Activated naive CD4-positive, alpha-beta T cell treated with anti-CD3 and anti-CD28 coated beads, Interleukin-2, amount 50 U/mL, for 72 hours (primary cell): Measurements from ENCODE around the gene CFAP97D2. TPM values are rescaled to one million over a fixed set of nuclear protein-coding genes. Genes with fewer than 3 reads are reported as not detected.
"Not testable (repeated sequence)": the region's sequence is repeated elsewhere in the genome, so short reads cannot be mapped to it uniquely, and the experiment has no call there.

ENCODE experiments used
- ATAC-seq, 2 donors: fragments of 150-1000 bp; cut with Tn5 transposase; 2 replicates each; pipeline ENCODE4 v1.10.0; 2021; ENCODE audit warnings: mild to moderate bottlenecking in 2 of 2, moderate library complexity in 2 of 2
- DNase-seq, 2 donors: peaks; one replicate each; pipeline ENCODE4 v3.0.0; 2021 to 2022; ENCODE audit warnings: low spot score in 2 of 2
- H3K27ac Mint-ChIP-seq, 2 donors: one replicate each; pipeline ENCODE4 v1.8.0; 2022; ENCODE audit warnings: mild to moderate bottlenecking in 2 of 2, mixed read lengths in 2 of 2
- H3K36me3 Mint-ChIP-seq, 2 donors: one replicate each; pipeline ENCODE4 v1.8.0; 2022; ENCODE audit warnings: mixed read lengths in 2 of 2
- H3K9me3 Mint-ChIP-seq, 2 donors: one replicate each; pipeline ENCODE4 v1.8.0; 2022; ENCODE audit warnings: mixed read lengths in 2 of 2
- total RNA-seq, 2 donors: library from RNA; stranded (reverse); gene quantifications; one replicate each; pipeline ENCODE4 v1.2.3, GENCODE V29; 2022

CFAP97D2 gene
- total RNA-seq, 2 donors from 2014 or later: not detected

- H3K36me3 Mint-ChIP-seq: no peaks in the 10 kb centered on the region
Observed at GRCh38 chr13:114151565-114152284, 27.3 kb upstream of the CFAP97D2 start.

GRCh38 chr13:114152285-114152645 lies 26.8 kb upstream of the CFAP97D2 start:
- no peak for ATAC-seq
- Mint-ChIP-seq H3K9me3 (peaks cover 7% of the 10 kb centered on the region in 2 donors), H3K27ac (peak overlapping the region in 1 of 2 donors; percentile 50), H3K36me3 (no peaks in the 10 kb centered on the region)
- no peak for DNase-seq

More at GRCh38 chr13:114151565-114152284, 27.3 kb upstream of the CFAP97D2 start:
- DNase-seq (no peak), ATAC-seq (peak; percentile 9 to 14)
- Mint-ChIP-seq H3K27ac (peak overlapping the region in 1 of 2 donors; percentile 79), H3K9me3 (peaks cover 7% of the 10 kb centered on the region in 2 donors)

DNA sequence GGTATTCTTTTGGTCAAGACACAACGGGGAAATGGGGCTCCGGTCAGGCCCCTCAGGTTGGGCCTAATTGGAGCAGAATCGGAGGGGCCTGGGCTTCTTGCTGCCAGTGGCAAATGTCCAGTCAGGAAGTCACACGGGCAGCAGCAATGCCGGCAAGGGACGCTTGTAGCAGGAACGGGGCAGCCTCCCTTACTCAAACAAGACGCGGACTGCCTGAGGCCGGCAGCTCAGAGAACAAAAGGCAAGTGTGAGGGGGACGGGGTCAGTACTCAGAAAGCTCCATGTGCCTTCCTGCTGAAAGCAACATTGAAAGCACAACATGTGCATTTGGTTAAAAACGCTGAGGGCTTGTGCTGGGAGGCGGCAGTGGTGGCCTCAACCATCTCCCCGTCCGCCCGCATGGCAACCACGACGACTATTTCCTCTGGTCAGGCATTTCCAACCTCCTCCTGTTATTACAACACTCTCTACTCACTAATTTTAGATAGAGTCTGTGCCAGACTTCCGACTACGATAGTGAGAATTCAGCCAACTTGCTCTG lies 26.2 kb upstream of the CFAP97D2 start:
- H3K36me3 Mint-ChIP-seq: no peaks in the 10 kb centered on the region
- peaks cover 7% of the 10 kb centered on the region in 2 donors for H3K9me3 Mint-ChIP-seq
- DNase-seq (no peak), ATAC-seq (no peak)
- no peak overlapping the region for H3K27ac Mint-ChIP-seq

DNA sequence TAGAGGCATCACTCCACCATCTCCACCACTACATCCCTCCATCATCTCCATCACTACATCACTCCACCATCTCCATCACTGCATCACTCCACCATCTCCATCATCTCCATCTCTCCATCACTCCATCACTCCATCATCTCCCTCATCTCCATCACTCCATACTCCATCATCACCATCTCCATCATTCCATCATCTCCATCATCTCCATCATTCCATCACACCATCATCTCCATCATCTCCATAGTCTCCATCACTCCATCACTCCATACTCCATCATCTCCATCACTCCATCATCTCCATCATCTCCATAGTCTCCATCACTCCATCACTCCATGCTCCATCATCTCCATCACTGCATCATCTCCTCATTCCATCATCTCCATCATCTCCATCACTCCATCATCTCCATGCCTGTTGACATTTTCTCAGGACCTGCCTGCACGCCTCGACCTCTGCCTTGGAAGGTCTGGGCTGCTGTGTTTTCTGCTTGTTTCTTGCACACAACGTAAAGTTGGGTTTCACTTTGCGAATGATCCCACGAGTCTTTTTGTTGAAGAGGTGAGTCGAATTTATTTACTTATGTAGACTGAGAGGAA lies 25.5 kb upstream of the CFAP97D2 start:
- Mint-ChIP-seq H3K9me3 (peaks cover 7% of the 10 kb centered on the region in 2 donors), H3K27ac (no peak overlapping the region), H3K36me3 (no peaks in the 10 kb centered on the region)
- ATAC-seq (no peak), DNase-seq (no peak)

DNA sequence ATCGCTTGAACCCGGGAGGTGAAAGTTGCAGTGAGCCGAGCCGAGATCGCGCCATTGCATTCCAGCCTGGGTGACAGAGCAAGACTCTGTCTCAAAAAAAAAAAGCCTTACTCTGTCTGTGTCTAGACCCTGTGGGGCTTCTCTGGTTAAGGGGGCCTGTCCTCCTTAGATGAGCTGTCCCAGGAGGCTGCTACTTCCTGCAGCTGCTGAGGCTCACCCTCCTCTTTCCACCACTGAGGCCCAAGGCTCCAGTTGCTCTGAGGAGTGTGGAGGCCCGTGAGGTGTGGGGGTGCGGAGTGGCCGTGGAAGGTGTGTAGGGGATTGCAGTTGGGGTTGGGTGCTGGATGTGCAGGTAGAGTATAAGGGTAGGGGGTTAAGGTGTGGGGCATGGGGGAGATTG lies 24.6 kb upstream of the CFAP97D2 start:
- H3K36me3 Mint-ChIP-seq: no peaks in the 10 kb centered on the region
- ATAC-seq: no peak
- H3K9me3 Mint-ChIP-seq: peaks cover 7% of the 10 kb centered on the region in 2 donors
- DNase-seq: no peak
- peak overlapping the region in 1 of 2 donors; percentile 45 for H3K27ac Mint-ChIP-seq

- no peak overlapping the region for H3K27ac Mint-ChIP-seq
- H3K9me3 Mint-ChIP-seq: peaks cover 7% of the 10 kb centered on the region in 2 donors
- ATAC-seq (no peak), DNase-seq (no peak)
- no peaks in the 10 kb centered on the region for H3K36me3 Mint-ChIP-seq
Observed at GRCh38 chr13:114155320-114155719, 23.7 kb upstream of the CFAP97D2 start.

- DNase-seq (no peak), ATAC-seq (peak; percentile 11 to 19)
- Mint-ChIP-seq H3K9me3 (peaks cover 7% of the 10 kb centered on the region in 2 donors), H3K27ac (peak overlapping the region; percentile 76 to 92), H3K36me3 (peaks cover 0 to 1% of the 10 kb centered on the region in 2 donors)
Observed at GRCh38 chr13:114155926-114156883, 22.9 kb upstream of the CFAP97D2 start.

DNA sequence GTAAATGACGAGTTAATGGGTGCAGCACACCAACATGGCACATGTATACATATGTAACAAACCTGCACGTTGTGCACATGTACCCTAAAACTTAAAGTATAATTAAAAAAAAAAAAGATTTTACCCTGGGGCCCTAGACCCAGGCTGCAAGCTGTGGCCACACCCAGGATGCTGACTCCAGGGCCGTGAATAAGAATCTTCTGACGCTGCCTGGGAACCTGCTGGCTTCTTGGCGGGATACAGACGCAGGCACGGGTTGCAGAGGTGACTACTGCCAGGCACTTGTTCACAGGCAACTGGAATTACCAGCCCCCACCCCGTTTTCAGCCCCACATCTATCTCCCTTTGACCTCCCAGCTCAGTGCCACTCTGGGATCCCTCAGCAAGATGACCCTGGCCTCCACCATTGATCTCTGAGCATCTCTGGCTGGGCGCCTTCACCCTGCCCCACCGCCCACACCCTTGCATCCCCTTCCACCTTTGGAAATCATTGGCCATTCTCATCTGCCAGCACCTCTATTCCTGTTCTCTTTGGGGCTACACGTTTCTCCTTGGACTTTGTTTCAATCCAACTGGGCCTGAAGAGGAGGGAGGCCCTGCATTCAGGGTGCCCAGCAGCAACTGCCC lies 21.1 kb upstream of the CFAP97D2 start:
- no peak overlapping the region for H3K27ac Mint-ChIP-seq
- H3K36me3 Mint-ChIP-seq: peaks cover 0 to 7% of the 10 kb centered on the region in 2 donors
- DNase-seq (no peak), ATAC-seq (no peak)
- peaks cover 7% of the 10 kb centered on the region in 2 donors for H3K9me3 Mint-ChIP-seq

- not testable (repeated sequence) for H3K27ac Mint-ChIP-seq, ATAC-seq
Observed at GRCh38 chr13:114158869-114159666, 20.0 kb upstream of the CFAP97D2 start.

GRCh38 chr13:114161028-114161556 lies 18.0 kb upstream of the CFAP97D2 start:
- no peak overlapping the region for H3K27ac Mint-ChIP-seq
- peaks cover 0 to 7% of the 10 kb centered on the region in 2 donors for H3K36me3 Mint-ChIP-seq
- no peak for ATAC-seq
- no peaks in the 10 kb centered on the region for H3K9me3 Mint-ChIP-seq
- DNase-seq: no peak

More at GRCh38 chr13:114158869-114159666, 20.0 kb upstream of the CFAP97D2 start:
- not testable (repeated sequence) for H3K9me3 Mint-ChIP-seq, H3K36me3 Mint-ChIP-seq, DNase-seq

DNA sequence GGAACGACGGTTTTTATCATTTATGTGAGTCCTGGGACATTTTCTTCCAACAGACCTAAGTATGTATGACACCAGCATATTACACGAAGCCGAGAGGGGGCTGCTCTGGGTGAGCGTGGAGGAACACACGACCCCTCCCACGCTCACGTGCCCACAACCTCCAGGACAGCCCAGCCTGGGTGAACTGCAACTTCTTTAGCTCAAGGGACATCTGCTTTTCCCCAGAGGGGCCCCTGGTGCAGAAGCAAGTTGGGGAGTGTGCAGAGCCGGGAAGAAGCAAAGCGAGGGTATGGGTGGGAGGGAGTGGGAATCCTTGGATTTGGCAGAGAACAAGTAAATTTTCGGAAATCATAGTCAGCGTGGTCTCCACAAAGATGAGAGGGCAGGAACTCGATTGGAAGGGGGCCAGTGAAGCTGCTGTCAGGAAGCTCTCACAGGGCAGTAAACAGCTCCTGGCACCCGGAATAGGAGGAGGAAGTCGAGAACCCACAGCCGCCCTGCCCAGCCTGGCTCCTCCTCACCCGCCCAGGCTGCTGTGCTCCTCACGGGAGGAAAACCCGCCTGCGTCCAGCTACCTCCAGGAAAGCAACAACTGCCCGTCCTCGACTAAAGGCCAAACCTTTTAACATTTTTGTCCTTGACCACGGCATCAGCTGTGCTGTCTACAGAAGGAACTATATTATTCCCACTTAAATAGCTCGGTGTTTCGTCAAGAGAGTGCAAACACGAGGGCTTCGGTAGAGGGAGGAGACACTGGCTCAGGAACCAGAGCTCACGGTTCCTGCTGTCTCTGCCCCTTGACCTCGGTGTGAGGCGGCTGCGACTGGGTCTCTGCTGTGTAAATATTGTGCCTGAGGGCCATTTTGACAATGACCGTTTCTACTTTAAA lies 17.2 kb upstream of the CFAP97D2 start:
- H3K9me3 Mint-ChIP-seq: no peaks in the 10 kb centered on the region
- DNase-seq (peak in 1 of 2 donors; percentile 31), ATAC-seq (peak; percentile 52 to 73)
- peaks cover 0 to 7% of the 10 kb centered on the region in 2 donors for H3K36me3 Mint-ChIP-seq
- H3K27ac Mint-ChIP-seq: peak overlapping the region; percentile 71 to 89

DNA sequence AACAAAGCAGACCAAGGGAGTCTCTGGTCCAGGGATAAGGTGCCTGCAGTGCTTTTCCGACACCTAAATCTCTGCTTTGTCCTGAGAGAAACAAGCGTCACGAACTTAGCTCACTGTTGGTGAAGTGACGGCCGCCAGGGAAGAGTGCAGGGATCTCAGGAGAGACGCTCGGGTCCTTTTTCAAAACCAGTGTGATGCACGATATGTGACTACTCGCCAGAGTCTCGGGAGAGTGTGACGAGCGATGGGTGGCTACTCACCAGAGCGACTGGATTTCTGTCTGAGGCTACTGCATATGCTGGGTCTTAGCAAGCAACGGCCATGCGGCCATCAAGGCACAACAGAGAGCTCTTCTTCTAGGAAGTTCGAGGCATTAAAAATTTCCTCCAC lies 16.5 kb upstream of the CFAP97D2 start:
- peak overlapping the region; percentile 68 to 71 for H3K27ac Mint-ChIP-seq

DNA sequence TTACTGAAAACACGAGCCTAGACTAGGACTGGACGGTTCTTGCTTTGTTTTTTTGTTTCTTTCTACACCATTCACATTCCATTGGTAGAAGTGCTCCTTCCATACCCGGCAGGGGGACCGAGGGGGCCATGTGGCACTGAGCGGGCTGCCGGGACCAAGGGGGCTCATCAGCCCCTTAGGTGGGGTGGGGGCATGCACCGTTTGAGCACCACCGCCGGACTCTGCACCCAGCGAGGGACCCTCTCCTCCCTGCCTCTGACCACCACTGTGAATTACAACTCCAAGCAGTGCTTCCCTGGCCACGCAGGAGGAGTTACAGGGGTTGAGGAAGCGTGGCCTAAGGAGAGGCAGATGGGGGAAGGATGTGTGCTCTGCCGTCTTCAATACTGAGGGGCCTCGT lies 15.0 kb upstream of the CFAP97D2 start:
- DNase-seq: no peak
- H3K27ac Mint-ChIP-seq: no peak overlapping the region
- H3K9me3 Mint-ChIP-seq: peaks cover 0 to 4% of the 10 kb centered on the region in 2 donors
- H3K36me3 Mint-ChIP-seq: peaks cover 0 to 7% of the 10 kb centered on the region in 2 donors
- ATAC-seq: no peak

More for the DNA sequence above, 16.5 kb upstream of the CFAP97D2 start:
- peaks cover 0 to 7% of the 10 kb centered on the region in 2 donors for H3K36me3 Mint-ChIP-seq
- DNase-seq: no peak
- H3K9me3 Mint-ChIP-seq: no peaks in the 10 kb centered on the region
- no peak for ATAC-seq

DNA sequence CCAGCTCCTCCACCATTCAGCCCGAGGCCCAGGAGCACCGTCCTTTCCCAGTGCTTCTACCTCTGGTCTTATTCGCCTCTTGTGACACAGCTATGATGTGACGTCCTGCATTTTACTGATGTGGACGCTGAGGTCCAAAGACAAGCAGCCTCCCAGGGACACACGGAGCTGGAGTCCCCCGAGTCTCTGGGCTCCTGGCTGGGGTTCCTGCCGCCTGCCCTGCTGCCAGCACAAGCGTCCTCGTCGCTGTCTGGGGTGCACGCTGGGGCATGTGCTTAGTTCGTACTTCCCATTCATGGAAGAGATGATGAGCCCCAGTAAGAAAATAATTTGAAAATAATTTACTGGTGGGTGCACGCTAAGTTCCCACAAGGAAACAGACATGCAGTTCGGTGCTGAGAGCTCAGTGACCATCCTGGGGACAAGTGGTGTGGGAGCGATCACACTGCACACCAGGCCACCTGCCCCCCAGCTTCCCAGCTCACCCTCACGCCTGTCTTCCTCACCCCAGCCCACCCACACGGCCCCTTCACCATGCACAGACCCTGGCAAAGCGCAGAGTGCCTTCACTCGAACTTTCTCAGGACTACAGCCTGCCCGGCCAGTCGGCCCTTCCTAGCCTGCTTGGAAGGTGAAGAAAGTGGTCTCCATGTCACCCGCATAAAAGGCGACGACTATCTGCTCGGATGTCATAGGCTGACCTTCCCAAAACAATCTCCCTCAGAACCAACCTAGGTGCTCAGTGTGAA lies 14.2 kb upstream of the CFAP97D2 start:
- peaks cover 0 to 4% of the 10 kb centered on the region in 2 donors for H3K9me3 Mint-ChIP-seq
- DNase-seq: no peak
- peaks cover 0 to 7% of the 10 kb centered on the region in 2 donors for H3K36me3 Mint-ChIP-seq
- ATAC-seq: no peak
- no peak overlapping the region for H3K27ac Mint-ChIP-seq
